GM12878 (cell line): ENCODE results near the gene IL17F. TPM values are rescaled to one million over a fixed set of nuclear protein-coding genes. Genes with fewer than 3 reads are reported as not detected.
A peak's percentile ranks its signal among the peaks of the same experiment; 100 is the strongest.

Experiments
- ATF3 ChIP-seq: IDR thresholded peaks from 2 replicates; pipeline ENCODE4 v1.6.1; 2011; ENCODE audit warnings: low read depth, mild to moderate bottlenecking, low read length, moderate library complexity, borderline replicate concordance; ENCODE audit errors: extremely low read depth
- BCL11A ChIP-seq: IDR thresholded peaks from 2 replicates; pipeline ENCODE4 v1.6.1; 2011; ENCODE audit warnings: low read depth, low read length
- CBFB ChIP-seq: IDR thresholded peaks from 2 replicates; pipeline ENCODE4 v1.6.1; 2016; ENCODE audit warnings: antibody characterized with exemption, low read depth
- CTCF ChIP-seq, 3 experiments: IDR thresholded peaks in 2 of 3; conservative IDR thresholded peaks in 1 of 3; 2 replicates each; pipeline ENCODE4 v1.5.1; 2011; ENCODE audit warnings: low read depth in 3 of 3, low read length in 3 of 3, mild to moderate bottlenecking in 3 of 3, control low read depth in 2 of 3, moderate library complexity in 2 of 3, inconsistent platforms in 1 of 3, mixed read lengths in 1 of 3; ENCODE audit not compliant: control insufficient read depth in 2 of 3, insufficient read depth in 1 of 3; ENCODE audit errors: extremely low read depth in 1 of 3
- STAT3 ChIP-seq: IDR thresholded peaks from 2 replicates; pipeline ENCODE4 v1.6.1; 2011; ENCODE audit warnings: low read depth, low read length, improper control_type of control experiment
- YBX1 ChIP-seq: fragments of 450-650 bp; IDR thresholded peaks from 2 replicates; pipeline ENCODE4 v1.6.1; 2016; ENCODE audit warnings: antibody characterized with exemption
- ZNF384 ChIP-seq: IDR thresholded peaks from 2 replicates; pipeline ENCODE4 v1.6.1; 2012; ENCODE audit warnings: low read depth, mild to moderate bottlenecking, low read length, improper control_type of control experiment, borderline replicate concordance
- polyA plus RNA-seq, 11 experiments: library from polyadenylated mRNA; depleted of rRNA in 4 of 11; unstranded in 6 of 11; stranded (reverse) in 5 of 11; fragments of >200 nt; fragmentation: Nextera tagmentation in 4 of 11; fragmentation: Illumina TruSeq in 1 of 11; extraction: Ambion mirVana in 4 of 11; extraction: Trizol in 1 of 11; gene quantifications; 1 replicate in 1 of 11; 2 replicates in 10 of 11; pipeline versions ENCODE4 v1.2.1 to v1.2.3, GENCODE V29; 2011 to 2016; ENCODE audit warnings: inconsistent platforms in 2 of 11, missing spikeins in 2 of 11, low read depth in 1 of 11
- total RNA-seq, 4 experiments: library from RNA; depleted of rRNA in 3 of 4; stranded (reverse); fragments of >200 nt in 3 of 4; fragmentation: Illumina TruSeq in 1 of 4; extraction: Trizol in 1 of 4; gene quantifications; 2 replicates each; pipeline versions ENCODE4 v1.2.1 to v1.2.3, GENCODE V29; 2013 to 2021
- TF ChIP-seq, protein P1 (sequence below): fragments of 450-650 bp; IDR thresholded peaks from 2 replicates; pipeline ENCODE4 v1.6.1; 2014; ENCODE audit warnings: mild to moderate bottlenecking

IL17F gene
- total and polyA plus RNA-seq, 10 of the 15 experiments (the other 5 are each of a cell fraction or from before 2014, with no cell fraction given): 0.20 TPM; not detected in 9

- TF ChIP-seq CTCF (IDR thresholded peaks at IDR 0.05 in 2 of 3, conservative IDR thresholded peaks at IDR 0.05 in 1 of 3; ENCODE audit: control insufficient read depth in 2 of 3, extremely low read depth in 1 of 3, insufficient read depth in 1 of 3, low read depth in 3 of 3, low read length in 3 of 3) (peak; percentile 1 to 26 (median 3); a peak in 2 of 6 replicates), BCL11A (no peak), STAT3 (no peak), ATF3 (no peak), ZNF384 (no peak), CBFB (no peak; the same call in none of the 2 replicates), YBX1 (no peak)
- TF ChIP-seq, protein P1, sequence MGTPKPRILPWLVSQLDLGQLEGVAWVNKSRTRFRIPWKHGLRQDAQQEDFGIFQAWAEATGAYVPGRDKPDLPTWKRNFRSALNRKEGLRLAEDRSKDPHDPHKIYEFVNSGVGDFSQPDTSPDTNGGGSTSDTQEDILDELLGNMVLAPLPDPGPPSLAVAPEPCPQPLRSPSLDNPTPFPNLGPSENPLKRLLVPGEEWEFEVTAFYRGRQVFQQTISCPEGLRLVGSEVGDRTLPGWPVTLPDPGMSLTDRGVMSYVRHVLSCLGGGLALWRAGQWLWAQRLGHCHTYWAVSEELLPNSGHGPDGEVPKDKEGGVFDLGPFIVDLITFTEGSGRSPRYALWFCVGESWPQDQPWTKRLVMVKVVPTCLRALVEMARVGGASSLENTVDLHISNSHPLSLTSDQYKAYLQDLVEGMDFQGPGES: peak; percentile 71
Observed at GRCh38 chr6:52284460-52285176, 40.3 kb upstream of the IL17F start, which contains the start of gene MCM3 (continued).
